Transverse colon (tissue), 3 donors: ENCODE data around the gene SDHAF3.

Source experiments
- CTCF ChIP-seq, 5 experiments: fragments of 200-600 bp in 3 of 5; fragments of 450-650 bp in 2 of 5; sonication (generic) in 3 of 5; IDR thresholded peaks; 1 replicate in 2 of 5; 2 replicates in 3 of 5; pipeline ENCODE4 v1.5.1; 2016 to 2017; ENCODE audit warnings: antibody characterized with exemption in 5 of 5, inconsistent platforms in 3 of 5, mild to moderate bottlenecking in 2 of 5, moderate library complexity in 1 of 5
- POLR2A ChIP-seq: fragments of 450-650 bp; IDR thresholded peaks from one replicate; pipeline ENCODE4 v1.6.1; 2016; ENCODE audit warnings: antibody characterized with exemption, mild to moderate bottlenecking, moderate library complexity

- TF ChIP-seq CTCF (IDR thresholded peaks at IDR 0.05) (no peak), POLR2A (no peak)
These were observed 39.2 kb upstream of the SDHAF3 start for GRCh38 chr7:97078023-97078969.
